HG03342 (cell line): ENCODE data around the gene IFI35.
"Not testable (repeated sequence)": the region's sequence is repeated elsewhere in the genome, so short reads cannot be mapped to it uniquely, and the experiment has no call there.

ENCODE experiments used
- ATAC-seq: cut with Tn5 transposase; IDR thresholded peaks from one replicate; pipeline ENCODE4 v1.9.1; 2021; ENCODE audit warnings: mild to moderate bottlenecking, moderate library complexity; ENCODE audit not compliant: unreplicated experiment

Gene IFI35

GRCh38 chr17:43006639-43007551 lies at the start of gene IFI35:
IFI35 (plus strand) TSS chr17:43006784; CDS start chr17:43006948, 164 bp downstream.
- ATAC-seq: peak; percentile 86

DNA sequence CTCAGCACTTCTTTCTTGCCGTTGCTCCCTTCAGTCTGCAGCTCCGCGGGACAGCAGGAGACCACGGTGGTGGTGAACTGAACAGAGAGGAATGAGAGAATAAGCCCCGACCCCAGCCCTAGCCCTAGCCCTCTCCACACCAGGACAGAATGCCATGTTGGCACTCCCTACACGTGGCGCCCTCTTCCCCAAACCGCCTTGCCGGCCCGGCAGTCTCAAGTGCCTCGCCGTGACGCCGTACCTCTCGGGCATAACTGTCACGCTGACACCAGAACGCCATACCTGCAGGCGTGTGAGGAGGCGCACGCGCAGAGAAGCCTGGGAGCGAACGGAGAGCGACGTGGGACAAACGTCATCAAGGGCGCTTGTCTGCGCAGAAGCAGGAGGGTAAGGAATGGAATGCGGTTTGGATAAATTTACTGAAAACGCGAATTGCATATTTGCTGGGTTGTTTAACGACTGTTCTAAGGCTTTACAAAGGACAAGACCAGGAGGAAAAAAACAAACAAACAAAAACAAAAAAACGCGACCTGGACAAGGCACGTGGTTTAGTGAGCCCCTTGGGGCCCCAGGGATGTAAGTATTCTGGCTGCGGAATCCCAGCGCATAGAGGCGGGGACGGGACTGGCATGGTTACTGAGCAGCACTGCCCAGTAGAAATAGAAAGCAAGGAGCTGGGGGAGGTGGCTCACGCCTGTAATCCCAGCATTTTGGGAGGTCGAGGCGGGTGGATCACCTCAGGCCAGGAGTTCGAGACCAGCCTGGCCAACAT lies 42.2 kb upstream of the IFI35 start, which contains the start of gene AARSD1:
Gene AARSD1, minus strand, starts transcription at position 294 of the 772 bp plus-strand sequence. Its CDS starts 14 bp downstream, at position 280.
- ATAC-seq: peak; percentile 73

GRCh38 chr17:42967925-42968324 lies 38.7 kb upstream of the IFI35 start:
- ATAC-seq: no peak

- no peak for ATAC-seq
Observed at GRCh38 chr17:42969001-42969581, 37.5 kb upstream of the IFI35 start.

DNA sequence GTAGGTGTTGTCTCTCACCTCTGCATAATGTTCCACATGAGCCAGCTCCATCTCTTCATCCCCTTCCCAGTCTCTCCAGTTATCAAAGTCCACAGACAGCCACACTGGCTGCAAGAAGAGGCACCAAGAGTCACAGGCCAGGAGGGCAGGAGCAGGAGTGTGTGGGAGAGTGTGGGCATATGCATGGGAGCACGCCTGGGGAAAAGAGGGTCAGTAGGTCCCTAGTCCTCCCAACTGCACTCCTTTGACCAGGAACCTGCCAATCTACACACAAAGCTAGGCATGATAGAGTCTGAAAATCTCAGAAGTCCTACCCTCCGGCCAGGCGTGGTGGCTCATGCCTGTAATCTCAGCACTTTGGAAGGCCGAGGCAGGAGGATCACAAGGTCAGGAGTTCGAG lies 35.0 kb upstream of the IFI35 start:
- no peak for ATAC-seq

GRCh38 chr17:42973323-42973722 lies 33.3 kb upstream of the IFI35 start:
- not testable (repeated sequence) for ATAC-seq

DNA sequence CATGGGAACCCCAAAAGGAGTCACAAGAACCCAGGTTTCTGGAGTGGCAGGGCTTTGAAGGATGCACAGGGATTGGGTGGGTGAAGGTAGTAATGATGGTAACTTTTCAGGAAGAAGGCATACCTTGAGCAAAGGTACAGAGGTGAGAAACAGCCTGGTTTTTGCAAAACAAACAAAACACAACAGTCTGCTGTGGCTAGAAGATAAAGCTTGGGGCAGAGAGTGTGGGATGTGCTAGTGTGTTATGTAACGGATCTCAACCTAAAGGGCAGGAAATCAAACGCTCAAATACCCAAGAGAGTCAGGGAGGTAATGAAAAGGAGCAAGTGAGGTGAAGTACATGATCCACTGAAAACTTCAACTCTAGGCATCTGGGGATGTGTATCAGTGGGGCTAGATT lies 31.3 kb upstream of the IFI35 start:
- ATAC-seq: no peak

GRCh38 chr17:42975701-42976100 lies 30.9 kb upstream of the IFI35 start:
- ATAC-seq: not testable (repeated sequence)

DNA sequence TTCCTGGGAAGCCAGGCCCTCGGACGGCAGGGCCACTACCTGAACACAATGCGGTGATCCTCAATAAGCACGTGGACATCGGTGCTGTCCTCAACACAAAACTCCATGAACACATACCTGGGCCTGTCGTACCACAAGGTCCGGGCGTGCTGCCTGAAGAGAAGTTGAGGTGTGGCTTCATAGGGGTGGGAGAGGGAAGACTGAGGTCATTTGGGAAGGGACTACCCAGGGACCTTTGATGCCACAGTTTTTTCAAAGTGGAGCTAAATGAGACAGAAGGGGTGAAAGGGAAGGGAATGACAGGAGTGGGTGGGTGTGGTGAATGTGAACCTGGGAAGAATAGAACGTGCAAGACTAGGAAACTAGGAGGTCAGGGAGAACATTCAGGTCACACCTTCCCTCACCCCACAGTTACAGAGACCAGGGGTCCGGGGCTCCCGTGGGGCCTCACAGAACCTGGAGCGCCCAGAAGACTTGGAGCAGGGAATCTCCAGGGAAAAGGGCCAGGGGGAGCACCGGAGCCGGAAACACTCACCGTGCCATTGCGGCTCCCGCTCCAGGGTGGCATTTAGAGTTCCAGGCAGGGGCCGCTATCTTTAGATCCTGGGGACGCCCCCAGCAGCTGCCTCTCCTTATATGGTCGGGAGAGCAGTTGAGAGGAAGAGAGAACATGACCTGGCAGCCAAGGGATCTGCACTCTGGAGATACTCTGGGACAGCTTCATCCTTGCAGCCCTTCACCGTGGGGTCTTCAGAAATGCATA lies 26.9 kb upstream of the IFI35 start, which contains the start of gene PTGES3L:
Gene PTGES3L, minus strand, starts transcription at position 570 of the 763 bp plus-strand sequence. Its CDS starts 27 bp downstream, at position 543.
- ATAC-seq: peak; percentile 36

- peak; percentile 64 for ATAC-seq
Observed at GRCh38 chr17:42980274-42980765, 26.3 kb upstream of the IFI35 start, which contains the start of gene RUNDC1. RUNDC1 (plus strand) TSS chr17:42980565; CDS start chr17:42980577, 12 bp downstream.

- peak; percentile 33 for ATAC-seq
Observed at GRCh38 chr17:42980766-42981397, 25.7 kb upstream of the IFI35 start.

DNA sequence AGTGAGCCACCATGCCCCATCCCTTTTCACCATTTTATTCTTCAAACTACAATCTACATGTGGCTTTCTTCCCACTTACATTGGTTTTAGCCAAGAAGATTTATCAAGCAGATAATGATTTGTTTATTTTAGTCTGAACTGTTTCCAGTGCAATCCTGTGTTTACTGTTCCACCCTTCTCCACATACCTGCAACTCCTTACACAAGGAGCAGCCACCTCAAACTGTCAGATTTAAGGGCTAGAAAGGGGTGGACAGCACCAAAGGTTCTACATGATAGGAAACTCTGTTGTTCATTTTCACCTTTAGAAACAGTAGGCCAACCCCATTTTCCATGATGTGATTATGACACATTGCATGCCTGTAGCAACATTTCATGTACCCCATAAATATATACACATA lies 24.3 kb upstream of the IFI35 start:
- no peak for ATAC-seq

DNA sequence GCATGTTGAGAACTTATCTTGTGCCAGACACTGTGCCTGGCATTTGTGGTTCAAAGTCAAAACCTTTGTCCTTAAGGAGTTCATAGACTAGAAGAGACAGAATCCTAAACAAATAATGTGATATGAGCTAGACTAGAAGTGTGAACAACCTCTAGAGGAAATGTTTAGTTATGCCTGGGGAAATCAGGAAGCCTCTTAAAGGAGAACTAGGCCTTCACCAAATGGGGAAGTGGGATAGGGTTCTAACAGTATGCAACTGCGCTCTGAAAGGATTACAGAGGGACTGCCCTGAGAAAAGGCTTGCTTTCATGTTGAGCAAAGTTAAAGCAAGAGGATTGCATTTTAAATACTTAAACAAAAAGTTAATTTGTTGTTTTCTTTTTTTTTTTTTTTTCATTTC lies 21.4 kb upstream of the IFI35 start:
- ATAC-seq: peak; percentile 64

GRCh38 chr17:42989141-42989540 lies 17.4 kb upstream of the IFI35 start:
- no peak for ATAC-seq

DNA sequence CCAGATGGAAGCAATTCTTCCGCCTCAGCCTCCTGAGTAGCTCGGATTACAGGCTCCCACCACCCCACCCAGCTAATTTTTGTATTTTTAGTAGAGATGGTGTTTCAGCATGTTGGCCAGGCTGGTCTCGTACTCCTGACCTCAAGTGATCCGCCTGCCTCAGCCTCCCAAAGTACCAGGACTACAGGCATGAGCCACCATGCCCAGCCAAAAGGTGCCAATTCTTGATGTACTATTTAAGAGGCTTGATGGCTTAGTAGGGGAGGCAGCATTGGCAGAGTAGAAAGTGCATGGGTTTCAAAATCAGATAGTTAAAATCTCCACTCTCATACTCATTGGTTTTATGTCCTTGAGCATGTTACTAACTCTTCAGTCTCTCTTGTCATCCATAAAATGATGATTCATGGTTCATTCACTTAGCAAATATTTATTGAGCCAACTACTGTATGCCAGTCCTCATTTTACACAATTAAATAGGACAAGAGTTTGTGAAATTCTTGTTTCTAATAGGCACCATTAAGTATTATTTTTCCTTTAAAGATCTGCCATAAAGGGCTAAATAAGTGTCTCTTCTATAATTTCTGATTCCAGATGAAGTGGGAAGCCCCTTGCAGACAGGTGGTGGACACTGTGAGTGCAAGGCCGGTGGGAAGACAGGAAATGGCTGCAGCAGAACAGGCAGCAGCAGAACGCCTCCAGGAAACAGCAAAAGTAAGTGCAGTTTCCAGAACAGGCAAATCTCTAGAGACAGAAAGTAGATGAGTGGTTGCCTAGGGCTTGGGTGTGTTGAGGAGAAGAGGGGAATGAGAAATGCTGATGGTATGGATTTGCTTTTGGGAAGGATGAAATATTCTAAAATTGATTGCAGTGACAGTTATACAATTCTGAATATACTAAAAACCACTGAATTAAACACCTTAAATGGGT lies 16.6 kb upstream of the IFI35 start:
- no peak for ATAC-seq

DNA sequence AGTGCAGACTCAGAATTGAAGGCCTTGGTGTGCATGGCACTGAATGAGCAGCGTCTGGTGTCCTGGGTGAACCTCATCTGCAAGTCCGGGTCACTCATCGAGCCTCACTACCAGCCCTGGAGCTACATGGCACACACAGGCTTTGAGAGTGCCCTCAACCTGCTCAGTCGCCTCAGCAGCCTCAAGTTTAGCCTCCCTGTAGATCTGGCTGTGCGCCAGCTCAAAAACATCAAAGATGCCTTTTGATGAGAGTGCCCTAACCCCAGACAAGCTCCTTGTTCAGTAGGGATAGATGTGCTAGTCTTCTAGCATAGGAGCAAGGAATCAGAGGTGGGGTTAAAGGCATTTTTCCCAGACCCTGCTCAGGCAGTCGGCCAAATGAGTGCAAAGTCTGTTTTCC lies 15.1 kb upstream of the IFI35 start:
- no peak for ATAC-seq

DNA sequence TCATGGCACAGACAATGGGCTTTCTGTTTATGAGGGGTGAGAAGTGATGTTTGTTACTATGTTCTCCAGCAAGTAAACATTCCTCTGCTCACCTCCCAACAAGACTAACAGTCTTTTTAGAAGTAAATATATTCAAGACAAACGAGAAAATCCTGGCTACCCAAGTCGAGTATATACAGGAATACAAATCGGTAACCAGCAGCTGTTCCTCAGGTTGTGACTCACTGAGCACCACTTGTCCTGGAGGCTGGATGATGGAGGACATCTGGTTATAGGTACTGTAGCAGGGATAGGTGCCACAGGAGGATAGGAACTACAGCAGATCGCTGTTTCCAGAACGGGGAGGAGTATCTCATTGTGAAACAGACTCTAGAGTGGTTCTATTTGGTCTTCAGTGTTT lies 13.7 kb upstream of the IFI35 start:
- no peak for ATAC-seq

- ATAC-seq: not testable (repeated sequence)
Observed at GRCh38 chr17:42993913-42994312, 12.7 kb upstream of the IFI35 start.
